Caco-2 (cell line): ENCODE data around the gene AGAP1. TPM values are rescaled to one million over a fixed set of nuclear protein-coding genes. Genes with fewer than 3 reads are reported as not detected.

Experiments
- BruUV-seq: library from RNA; stranded (reverse); fragments of 400-500 nt; replicated peaks from 2 replicates; lab custom pipeline; 2021; lab: Mats Ljungman, UMichigan
- CTCF ChIA-PET: fragments of 300-600 bp; sonication (Branson Sonifier 250); formaldehyde crosslinking; loops from one replicate; lab custom pipeline; 2022; ENCODE audit warnings: antibody characterized with exemption; lab: Charles Lee
- POLR2A ChIA-PET: fragments of 300-600 bp; sonication (Branson Sonifier 250); formaldehyde crosslinking; loops from one replicate; lab custom pipeline; 2022; ENCODE audit warnings: antibody characterized with exemption; lab: Charles Lee
- DNase-seq, 2 experiments: peaks; one replicate each; pipeline versions ENCODE4 v3.0.0 to v3.0.0-alpha.2; 2020 to 2022
- H3K27me3 ChIP-seq: replicated peaks from 2 replicates; pipeline ENCODE4 v1.6.0; 2011; ENCODE audit warnings: low read length; ENCODE audit not compliant: control insufficient read depth, insufficient read depth
- H3K36me3 ChIP-seq: 2 replicates; pipeline ENCODE4 v1.5.1; 2011; ENCODE audit warnings: low read length; ENCODE audit not compliant: control insufficient read depth, insufficient read depth
- H3K4me1 ChIP-seq: fragments of 250-450 bp; sonication (Bioruptor Pico); 2 replicates; pipeline ENCODE4 v1.5.1; 2020; ENCODE audit warnings: mild to moderate bottlenecking
- H3K4me3 ChIP-seq: 2 replicates; pipeline ENCODE4 v1.5.1; 2011; ENCODE audit warnings: low read depth, mild to moderate bottlenecking, control low read depth, low read length
- H3K9me3 ChIP-seq: fragments of 250-450 bp; sonication (Bioruptor Pico); 2 replicates; pipeline ENCODE4 v1.5.1; 2020; ENCODE audit warnings: mild to moderate bottlenecking, moderate library complexity
- H3K27ac Mint-ChIP-seq: one replicate; pipeline ENCODE4 v1.8.0; 2022; ENCODE audit warnings: mixed read lengths; ENCODE audit not compliant: unreplicated experiment
- H3K27me3 Mint-ChIP-seq: one replicate; pipeline ENCODE4 v1.8.0; 2022; ENCODE audit warnings: mixed read lengths; ENCODE audit not compliant: insufficient read depth, unreplicated experiment
- H3K36me3 Mint-ChIP-seq: one replicate; pipeline ENCODE4 v1.8.0; 2022; ENCODE audit warnings: mild to moderate bottlenecking, mixed read lengths; ENCODE audit not compliant: insufficient read depth, unreplicated experiment
- H3K4me1 Mint-ChIP-seq: one replicate; pipeline ENCODE4 v1.8.0; 2022; ENCODE audit warnings: low read depth, mixed read lengths; ENCODE audit not compliant: unreplicated experiment
- H3K4me3 Mint-ChIP-seq: one replicate; pipeline ENCODE4 v1.8.0; 2022; ENCODE audit warnings: mild to moderate bottlenecking, moderate library complexity, mixed read lengths; ENCODE audit not compliant: unreplicated experiment
- H3K9me3 Mint-ChIP-seq: one replicate; pipeline ENCODE4 v1.8.0; 2022; ENCODE audit warnings: mixed read lengths; ENCODE audit not compliant: unreplicated experiment
- CTCF ChIP-seq, 2 experiments: fragments of 200-600 bp in 1 of 2; IDR thresholded peaks; 1 replicate in 1 of 2; 2 replicates in 1 of 2; pipeline versions ENCODE4 v1.5.1 to v1.8.0; 2011 to 2022; ENCODE audit warnings: antibody characterized with exemption in 1 of 2, control low read depth in 1 of 2, inconsistent platforms in 1 of 2, low read depth in 1 of 2, low read length in 1 of 2, mild to moderate bottlenecking in 1 of 2, moderate library complexity in 1 of 2; ENCODE audit not compliant: insufficient read depth in 1 of 2, severe bottlenecking in 1 of 2, unreplicated experiment in 1 of 2
- intact Hi-C: fragments of 100-400 bp; cut with micrococcal nuclease; formaldehyde crosslinking; loops from one replicate; pipeline ENCODE4 v1.10.0; 2022; ENCODE audit not compliant: unreplicated experiment
- total RNA-seq: library from RNA; stranded (reverse); gene quantifications from 2 replicates; pipeline ENCODE4 v1.2.3, GENCODE V29; 2022

AGAP1 gene
- total RNA-seq, 1 experiment from 2014 or later: 41.7 TPM

DNA sequence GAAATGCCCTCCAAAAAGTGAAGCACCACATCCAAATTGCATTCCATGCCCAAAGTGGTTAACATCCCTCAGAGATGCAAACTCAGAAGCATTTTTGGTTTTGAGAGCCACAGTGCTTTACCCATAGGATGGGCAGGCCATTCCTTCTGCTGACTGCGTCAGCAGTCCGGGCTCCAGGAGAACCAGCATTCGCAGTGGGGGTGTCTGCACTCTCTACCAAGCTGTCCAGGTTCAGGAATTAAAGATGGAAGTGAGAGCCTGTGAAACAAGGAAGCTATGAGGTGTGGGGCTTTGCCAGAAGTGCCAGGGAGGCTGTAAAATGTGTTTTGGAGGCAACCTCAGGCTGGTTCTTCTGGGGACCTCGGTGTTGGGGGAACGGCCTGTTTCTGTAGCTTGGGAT, 205.7 kb downstream of the AGAP1 start:
- TF ChIP-seq CTCF (IDR thresholded peaks at IDR 0.05; ENCODE audit: insufficient read depth in 1 of 2, low read depth in 1 of 2, low read length in 1 of 2, severe bottlenecking in 1 of 2, unreplicated experiment in 1 of 2): no peak
- ChIA-PET CTCF (no interaction called here), POLR2A (no interaction called here)
- H3K9me3 Mint-ChIP-seq: no peaks in the 10 kb centered on the region
- no peaks in the 10 kb centered on the region for H3K27me3 Mint-ChIP-seq
- H3K36me3 ChIP-seq: no peaks in the 10 kb centered on the region
- H3K4me1 ChIP-seq: 0 out of 2 replicates have a peak, but pooled peaks cover 4% of the 10 kb centered on the region
- no TSS peak for BruUV-seq
- no peak overlapping the region for H3K4me3 Mint-ChIP-seq
- intact Hi-C loops: no loop called here
- no peak overlapping the region for H3K4me3 ChIP-seq
- DNase-seq: no peak
- peaks cover 6% of the 10 kb centered on the region for H3K36me3 Mint-ChIP-seq
- H3K4me1 Mint-ChIP-seq: no peaks in the 10 kb centered on the region
- H3K9me3 ChIP-seq: no peaks in the 10 kb centered on the region
- no peaks in the 10 kb centered on the region for H3K27me3 ChIP-seq
- no peak overlapping the region for H3K27ac Mint-ChIP-seq

DNA sequence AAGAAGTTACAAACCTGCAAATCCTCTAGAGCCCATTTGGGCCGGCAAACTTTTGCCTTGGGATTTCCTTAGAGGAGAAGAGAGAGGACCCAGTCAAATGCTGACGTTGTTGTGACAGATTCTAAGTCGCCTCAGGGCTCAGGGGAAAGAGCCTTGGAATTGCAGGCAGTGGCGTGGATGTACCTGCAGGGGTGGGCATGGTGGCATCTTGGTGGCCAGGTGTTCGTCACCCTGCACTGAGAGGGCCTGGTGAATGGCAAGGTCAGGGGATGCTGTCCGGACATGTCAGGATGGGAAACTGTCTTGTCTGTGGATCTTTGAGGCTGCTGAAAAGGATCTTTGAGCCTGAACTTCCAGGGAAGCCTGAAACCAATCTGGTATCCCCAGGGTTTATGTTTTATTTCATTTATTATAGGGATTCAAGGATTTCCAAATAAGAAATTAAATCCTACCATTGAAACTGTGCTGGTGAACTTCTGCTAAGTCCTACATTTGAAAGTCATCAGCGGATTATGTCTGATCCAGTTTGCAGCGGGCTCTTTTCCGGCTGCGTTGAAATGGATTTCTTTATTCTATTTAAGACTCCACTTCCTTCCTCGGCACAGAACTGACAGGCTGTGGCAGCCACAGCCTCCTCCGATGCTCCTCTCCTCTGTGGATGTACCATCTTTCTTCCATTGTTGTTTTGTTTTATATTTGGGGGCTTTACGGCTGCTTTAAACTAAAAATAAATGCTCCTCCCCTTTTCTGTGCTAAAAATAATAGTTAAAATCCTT, 207.6 kb downstream of the AGAP1 start:
- H3K4me3 ChIP-seq: no peak overlapping the region
- H3K36me3 ChIP-seq: no peaks in the 10 kb centered on the region
- ChIA-PET POLR2A (no interaction called here), CTCF (no interaction called here)
- H3K27me3 ChIP-seq: no peaks in the 10 kb centered on the region
- Mint-ChIP-seq H3K4me1 (no peaks in the 10 kb centered on the region), H3K36me3 (no peaks in the 10 kb centered on the region), H3K27ac (no peak overlapping the region), H3K9me3 (no peaks in the 10 kb centered on the region), H3K4me3 (no peak overlapping the region), H3K27me3 (no peaks in the 10 kb centered on the region)
- no peaks in the 10 kb centered on the region for H3K9me3 ChIP-seq
- intact Hi-C loops: no loop called here
- 0 out of 2 replicates have a peak, but pooled peaks cover 4% of the 10 kb centered on the region for H3K4me1 ChIP-seq
- no TSS peak for BruUV-seq
- no peak for TF ChIP-seq CTCF (IDR thresholded peaks at IDR 0.05; ENCODE audit: insufficient read depth in 1 of 2, low read depth in 1 of 2, low read length in 1 of 2, severe bottlenecking in 1 of 2, unreplicated experiment in 1 of 2)
- DNase-seq: no peak

GRCh38 chr2:235702186-235702585, 208.3 kb downstream of the AGAP1 start:
- intact Hi-C loops: no loop called here
- H3K4me3 Mint-ChIP-seq: no peak overlapping the region
- BruUV-seq: no TSS peak
- ChIA-PET POLR2A (no interaction called here), CTCF (no interaction called here)
- H3K36me3 Mint-ChIP-seq: no peaks in the 10 kb centered on the region
- no peaks in the 10 kb centered on the region for H3K9me3 Mint-ChIP-seq
- Histone ChIP-seq H3K27me3 (no peaks in the 10 kb centered on the region), H3K4me3 (no peak overlapping the region), H3K36me3 (no peaks in the 10 kb centered on the region), H3K4me1 (0 out of 2 replicates have a peak, but pooled peaks cover 4% of the 10 kb centered on the region), H3K9me3 (no peaks in the 10 kb centered on the region)
- H3K27me3 Mint-ChIP-seq: no peaks in the 10 kb centered on the region
- no peak overlapping the region for H3K27ac Mint-ChIP-seq
- no peak for TF ChIP-seq CTCF (IDR thresholded peaks at IDR 0.05; ENCODE audit: insufficient read depth in 1 of 2, low read depth in 1 of 2, low read length in 1 of 2, severe bottlenecking in 1 of 2, unreplicated experiment in 1 of 2)
- DNase-seq: no peak
- no peaks in the 10 kb centered on the region for H3K4me1 Mint-ChIP-seq
